Stimulated activated CD4-positive, alpha-beta T cell treated with anti-CD3 and anti-CD28 coated beads, TNF-alpha, amount 100 ng/mL, for 24 hours (primary cell): ENCODE measurements around the gene CCDC102A.

Experiments used
- DNase-seq, 3 experiments: peaks; one replicate each; pipeline ENCODE4 v3.0.0-alpha.2; 2020; ENCODE audit warnings: low read depth in 3 of 3

Gene CCDC102A

GRCh38 chr16:57518520-57518919 is 17.9 kb downstream of the CCDC102A start:
- DNase-seq, result no peak

GRCh38 chr16:57517397-57518367 is 18.7 kb downstream of the CCDC102A start:
- no peak for DNase-seq

- DNase-seq, result no peak
Measured at GRCh38 chr16:57516773-57517172, 19.6 kb downstream of the CCDC102A start.

GRCh38 chr16:57516176-57516725 is 20.1 kb downstream of the CCDC102A start:
- no peak for DNase-seq

GRCh38 chr16:57514791-57515600 is 21.4 kb downstream of the CCDC102A start:
- DNase-seq, result no peak

- DNase-seq, result no peak
Measured at GRCh38 chr16:57514371-57514770, 22.0 kb downstream of the CCDC102A start.

DNA sequence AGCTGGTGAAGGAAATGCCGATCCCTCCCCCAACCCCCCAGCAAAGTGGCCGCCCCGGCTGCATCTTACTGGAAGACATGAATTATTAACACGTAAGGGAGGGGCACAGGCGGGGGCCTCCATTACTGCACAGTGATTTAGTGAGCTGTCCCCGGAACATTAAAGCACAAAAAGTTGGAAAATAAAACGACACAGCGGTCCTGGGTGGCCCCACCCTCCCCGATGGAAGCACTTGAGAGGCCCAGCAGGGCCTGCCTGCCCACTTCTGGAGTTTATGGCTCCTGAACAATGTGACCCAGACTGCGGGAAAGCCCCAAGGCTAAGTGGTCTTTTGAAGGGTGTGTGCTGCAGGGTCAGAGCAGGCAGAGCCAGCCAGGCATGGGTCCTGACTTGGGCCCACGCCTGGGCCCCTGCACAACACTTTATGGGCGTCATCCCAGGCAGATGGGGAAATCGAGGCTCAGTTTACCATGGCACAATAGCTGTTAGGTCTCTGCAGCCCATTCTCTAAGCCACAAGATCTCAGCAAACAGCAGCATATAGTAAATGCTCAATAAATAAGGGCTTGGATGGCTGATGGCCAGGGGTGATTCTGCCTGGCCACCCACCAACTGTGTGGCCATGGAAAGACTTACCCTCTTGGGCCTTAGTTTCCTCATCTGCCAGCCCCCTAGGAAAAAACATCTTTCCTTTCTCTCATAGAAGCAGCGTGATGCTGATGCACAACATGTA is 22.8 kb downstream of the CCDC102A start:
- no peak for DNase-seq

- DNase-seq, result no peak
Measured at GRCh38 chr16:57512296-57513001, 23.9 kb downstream of the CCDC102A start.

DNA sequence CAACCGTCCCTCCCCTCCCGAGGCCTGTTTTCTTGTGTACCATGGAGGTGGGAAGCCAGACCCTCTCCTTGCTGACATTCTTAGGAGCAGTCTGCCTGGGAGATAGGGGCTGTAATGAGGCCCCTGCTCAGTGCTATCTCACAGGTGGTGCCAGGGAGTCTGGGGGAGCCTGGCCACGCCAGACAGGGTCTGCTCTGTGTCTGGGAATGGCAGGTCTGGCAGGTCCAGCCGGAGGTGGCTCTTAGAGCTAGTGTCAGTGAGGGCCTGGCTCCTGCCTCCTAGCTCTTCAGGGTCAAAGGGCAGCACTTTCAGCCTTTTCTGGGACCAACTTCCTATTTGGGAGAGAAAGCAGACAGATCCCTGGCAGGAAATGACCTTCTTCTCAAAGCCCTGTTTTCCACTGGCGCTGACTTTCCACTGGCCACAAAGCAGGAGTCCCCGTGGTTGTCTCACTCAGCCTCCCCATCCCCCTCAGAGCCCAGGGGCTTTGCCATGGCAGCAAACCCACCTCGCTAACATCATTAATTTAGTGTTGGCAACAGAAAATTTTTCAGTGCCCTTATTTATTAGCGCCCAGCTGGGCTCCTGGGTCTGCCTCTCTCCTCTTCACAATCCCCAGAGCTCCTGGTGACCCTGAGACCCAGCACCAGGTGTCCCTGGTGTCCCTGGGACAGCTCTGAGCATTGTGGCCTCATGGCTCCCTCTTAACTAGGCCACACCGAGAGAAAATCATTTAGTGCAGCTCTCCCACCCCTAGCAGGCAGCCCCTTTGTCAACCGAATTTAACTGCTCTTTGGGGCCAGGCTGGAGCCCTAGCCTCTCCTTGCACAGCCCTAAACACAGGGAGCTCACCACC is 26.1 kb downstream of the CCDC102A start:
- DNase-seq, result no peak

DNA sequence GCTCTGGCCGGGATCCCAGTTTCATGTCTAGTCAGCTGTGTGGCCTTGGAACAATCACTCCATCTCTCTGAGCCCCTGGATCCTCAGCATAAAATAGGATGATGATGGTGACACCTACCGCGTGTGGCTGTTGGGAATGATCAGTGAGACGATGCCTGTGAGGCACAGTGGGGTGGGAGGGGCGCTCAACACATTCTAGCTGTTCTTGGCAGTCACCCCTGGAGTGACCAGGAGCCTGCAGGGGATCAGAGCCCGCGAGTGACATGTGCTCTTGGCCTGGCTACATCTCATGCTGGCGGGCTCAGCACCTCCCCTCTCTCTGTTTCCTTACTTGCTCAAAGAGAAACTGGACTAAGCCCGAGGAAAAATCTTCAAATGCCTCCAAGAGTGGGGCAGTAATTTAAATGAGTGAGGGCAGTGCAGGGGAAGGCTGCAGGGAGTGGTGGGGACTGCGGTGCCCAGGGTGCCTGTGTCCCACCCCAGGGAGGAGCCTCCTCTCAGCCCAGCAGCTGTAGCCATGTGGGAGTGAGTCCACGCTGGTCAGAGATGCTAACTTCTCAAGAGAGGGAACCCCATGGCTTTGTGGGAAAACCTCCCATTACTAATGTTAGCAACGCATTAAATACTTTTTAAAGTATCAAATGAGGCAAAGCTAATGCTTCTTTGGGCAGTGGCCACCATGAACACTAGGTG is 27.0 kb downstream of the CCDC102A start:
- DNase-seq, result no peak

- no peak for DNase-seq
Measured at GRCh38 chr16:57508035-57508425, 28.3 kb downstream of the CCDC102A start.

DNA sequence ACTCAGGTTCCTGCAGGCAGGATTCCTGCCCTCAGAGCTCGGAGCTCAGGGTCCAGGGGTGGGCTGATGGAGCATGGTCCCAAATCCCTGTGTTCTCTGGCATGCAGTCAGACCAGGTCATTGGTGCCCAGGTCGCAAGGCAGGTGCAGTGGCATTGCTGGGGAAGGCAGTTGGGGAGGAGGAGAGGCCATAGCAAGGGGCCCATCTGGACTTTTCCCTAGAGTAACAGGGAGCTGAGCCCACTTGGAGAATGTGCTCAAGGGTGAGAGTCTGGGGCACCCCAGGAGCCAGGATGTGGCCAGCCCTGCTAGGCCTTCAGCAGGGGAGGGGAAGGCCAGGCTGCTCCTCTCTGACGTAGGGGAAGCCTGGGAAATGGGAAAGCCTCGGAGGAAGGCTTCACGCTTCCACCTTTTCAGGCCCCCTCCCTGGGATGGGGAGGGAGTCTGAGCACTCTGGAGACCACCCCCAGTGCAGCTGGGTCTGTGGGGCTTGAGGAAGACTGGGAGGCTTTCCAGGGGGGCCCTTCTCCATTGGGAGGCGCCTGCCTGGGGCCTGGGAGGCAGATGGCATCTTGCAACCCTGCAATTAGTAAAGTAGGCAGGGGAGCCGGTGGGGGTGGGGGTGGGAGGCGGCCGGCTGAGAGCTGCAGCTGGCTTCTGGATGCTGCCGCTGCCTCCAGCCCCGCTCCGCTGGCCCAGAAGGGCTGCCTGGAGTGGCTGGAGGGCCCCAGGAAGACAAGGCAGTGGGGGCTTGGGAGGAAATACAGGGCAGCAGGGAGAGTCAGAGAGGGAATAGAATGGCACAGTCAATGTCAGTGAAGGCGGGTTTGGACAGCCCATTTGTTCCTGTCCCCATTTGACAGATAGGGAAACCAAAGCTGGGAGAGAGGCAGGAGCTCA is 29.0 kb downstream of the CCDC102A start:
- DNase-seq, result no peak

- no peak for DNase-seq
Measured at GRCh38 chr16:57505169-57505568, 31.2 kb downstream of the CCDC102A start.

DNA sequence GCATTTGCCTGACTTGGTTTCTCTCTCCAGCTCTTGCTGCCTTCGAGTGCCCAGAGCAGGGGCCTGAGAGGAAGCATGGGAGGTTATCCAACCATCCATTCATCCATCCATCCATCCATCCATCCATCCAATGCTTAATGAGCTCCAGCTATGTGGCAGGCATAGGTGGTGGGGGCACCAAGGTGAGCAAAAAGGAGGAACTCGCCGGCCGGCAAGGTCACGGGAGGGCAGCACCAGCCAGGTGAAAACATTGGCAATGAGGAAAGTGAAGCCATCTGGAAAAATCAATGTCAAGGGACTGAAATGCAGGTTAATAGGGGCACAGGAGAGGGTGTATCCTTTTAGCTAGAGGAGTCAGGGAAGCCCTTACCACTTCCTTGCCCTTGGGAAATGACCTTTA is 31.9 kb downstream of the CCDC102A start:
- DNase-seq, result no peak

DNA sequence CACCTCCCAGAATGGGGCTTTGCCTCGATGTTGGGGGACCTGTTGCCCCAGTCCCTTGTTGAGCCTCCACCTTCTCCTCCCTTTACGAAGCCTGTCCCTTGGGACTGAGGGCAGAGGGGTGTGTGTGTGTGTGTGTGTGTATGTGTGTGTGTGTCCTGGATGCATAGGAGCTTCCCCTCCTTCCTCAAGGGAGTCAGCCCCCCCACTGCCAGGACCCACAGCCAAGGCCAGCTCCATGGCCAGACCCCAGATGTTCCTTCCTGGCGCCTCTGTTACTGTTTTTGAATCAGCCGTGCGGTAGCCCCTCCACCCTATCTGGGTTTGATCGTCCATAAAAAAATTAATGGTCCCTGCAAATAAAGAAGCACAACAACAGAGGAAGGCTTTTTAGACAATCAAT is 32.4 kb downstream of the CCDC102A start:
- DNase-seq, result no peak

GRCh38 chr16:57503366-57503765 is 33.0 kb downstream of the CCDC102A start:
- no peak for DNase-seq

DNA sequence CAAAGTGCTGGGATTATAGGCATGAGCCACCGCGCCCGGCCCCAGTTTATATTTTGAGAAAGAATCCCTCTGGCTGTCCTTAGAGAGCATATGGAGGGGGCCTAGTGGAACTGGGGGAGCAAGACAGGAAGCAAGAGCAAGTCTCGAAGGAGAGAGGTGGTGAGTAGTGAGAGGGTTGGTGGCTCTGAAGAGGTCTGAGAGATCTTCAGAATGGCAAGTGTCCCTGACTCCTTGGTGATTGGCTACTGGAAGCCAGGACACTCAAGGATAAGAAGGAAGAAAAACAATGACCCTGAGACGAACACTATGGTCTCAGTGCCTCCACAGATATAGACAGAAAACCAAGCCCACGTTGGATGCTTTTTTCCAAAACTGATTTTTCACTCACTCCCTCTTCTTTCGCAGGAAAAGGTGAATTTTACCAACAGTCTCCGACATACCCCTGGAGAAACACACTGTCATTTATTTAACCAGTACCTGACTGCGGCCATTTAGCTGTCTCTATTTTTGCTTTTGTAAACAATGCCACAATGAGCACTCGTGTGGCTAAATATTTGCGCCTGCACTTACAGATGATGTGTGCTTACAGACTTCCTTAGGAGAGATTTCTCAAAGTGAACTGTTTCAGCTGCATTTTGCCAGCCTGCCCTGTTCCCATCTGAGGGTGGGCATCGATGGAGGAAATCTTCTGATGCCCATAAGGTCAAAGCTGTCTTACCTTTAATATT is 34.2 kb downstream of the CCDC102A start:
- no peak for DNase-seq

- no peak for DNase-seq
Measured at GRCh38 chr16:57501492-57501891, 34.9 kb downstream of the CCDC102A start.
